ENCODE measurements around the gene PRPS1. TPM values are rescaled to one million over a fixed set of nuclear protein-coding genes. Genes with fewer than 3 reads are reported as not detected.
"Not testable (repeated sequence)": the region's sequence is repeated elsewhere in the genome, so short reads cannot be mapped to it uniquely, and the experiment has no call there.

PRPS1 gene
- total RNA-seq, 3 donors from 2014 or later (not counting 1 experiment from before 2014, with no cell fraction given), result 43.7 to 51.5 (median 49.3) TPM

DNA sequence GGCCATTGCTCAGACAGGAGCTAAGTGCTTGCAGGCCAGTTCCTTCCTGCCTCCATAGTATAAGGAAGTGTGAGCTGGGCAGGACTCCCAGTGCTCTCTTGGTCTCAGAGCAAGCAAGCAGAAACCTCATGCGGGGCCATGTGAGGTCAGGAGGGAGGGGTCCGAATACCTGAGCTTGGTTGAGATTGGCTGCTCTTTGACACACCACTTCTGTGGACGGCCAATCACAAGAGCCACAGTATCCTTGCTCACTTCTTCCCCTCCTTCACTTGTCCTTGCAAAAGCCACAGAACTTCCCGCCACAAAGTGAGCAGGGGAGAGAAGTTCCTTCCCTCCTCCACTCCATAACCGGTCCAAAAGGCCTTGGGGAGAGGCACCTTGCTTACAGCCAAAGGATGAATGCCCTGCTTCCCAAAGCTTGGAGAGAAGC, 56.7 kb downstream of the PRPS1 start:
- DNase-seq, result peak in 1 of 2 donors; percentile 19
- intact Hi-C loops (cut with micrococcal nuclease), result no loop called here
- 24% methylated on average over 4 of the region's 5 CpGs for WGBS (ENCODE audit: insufficient coverage)
- H3K27me3 ChIP-seq (ENCODE audit: control insufficient read depth, insufficient read depth, low read length), result no peaks in the 10 kb centered on the region
- H3K27ac Mint-ChIP-seq, result no peak overlapping the region
- H3K4me3 ChIP-seq (ENCODE audit: low read length), result no peak overlapping the region
- peak in 2 of 3 donors; percentile 45 to 49 for ATAC-seq
- H3K36me3 Mint-ChIP-seq, result no peaks in the 10 kb centered on the region
- no peak for TF ChIP-seq CTCF (IDR thresholded peaks at IDR 0.05)
- H3K9me3 ChIP-seq (ENCODE audit: control insufficient read depth, insufficient read depth, low read length), result no peaks in the 10 kb centered on the region
- no peak overlapping the region for H3K27ac ChIP-seq (ENCODE audit: low read length)
- peaks cover 8 to 27% of the 10 kb centered on the region in 2 donors for H3K27me3 Mint-ChIP-seq (ENCODE audit: low read depth in 2 of 2)
- H3K4me3 Mint-ChIP-seq, result no peak overlapping the region
- peaks cover 36 to 37% of the 10 kb centered on the region in 2 donors for H3K4me1 Mint-ChIP-seq
- H3K9me3 Mint-ChIP-seq, result no peaks in the 10 kb centered on the region
- H3K36me3 ChIP-seq (ENCODE audit: control insufficient read depth, insufficient read depth, low read length), result no peaks in the 10 kb centered on the region
- peaks cover 37% of the 10 kb centered on the region for H3K4me1 ChIP-seq (ENCODE audit: control insufficient read depth, insufficient read depth, low read length)

DNA sequence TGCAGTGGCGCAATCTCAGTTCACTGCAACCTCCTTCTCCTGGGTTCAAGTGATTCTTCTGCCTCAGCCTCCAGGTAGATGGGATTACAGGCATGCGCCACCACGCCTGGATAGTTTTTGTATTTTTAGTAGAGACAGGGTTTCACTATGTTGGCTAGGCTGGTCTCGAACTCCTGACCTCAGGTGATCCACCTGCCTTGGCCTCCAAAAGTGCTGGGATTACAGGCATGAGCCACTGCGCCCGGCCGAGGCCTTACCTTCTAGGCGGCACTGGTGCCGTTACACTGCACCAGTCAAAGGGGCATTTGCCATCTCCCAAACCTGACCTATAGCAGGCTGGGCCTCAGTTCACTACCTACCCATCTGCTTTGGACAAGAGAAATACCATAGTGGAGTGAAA, 57.3 kb downstream of the PRPS1 start:
- H3K9me3 ChIP-seq (ENCODE audit: control insufficient read depth, insufficient read depth, low read length); H3K36me3 Mint-ChIP-seq; H3K9me3 Mint-ChIP-seq; H3K27ac ChIP-seq (ENCODE audit: low read length); ATAC-seq; DNase-seq; H3K27ac Mint-ChIP-seq; H3K4me3 ChIP-seq (ENCODE audit: low read length); H3K36me3 ChIP-seq (ENCODE audit: control insufficient read depth, insufficient read depth, low read length); H3K4me3 Mint-ChIP-seq; H3K27me3 ChIP-seq (ENCODE audit: control insufficient read depth, insufficient read depth, low read length); intact Hi-C loops (cut with micrococcal nuclease): not testable (repeated sequence)
- peaks cover 32 to 35% of the 10 kb centered on the region in 2 donors for H3K4me1 Mint-ChIP-seq
- WGBS (ENCODE audit: insufficient coverage), result 98% methylated on average over 7 of the region's 9 CpGs
- peaks cover 4 to 21% of the 10 kb centered on the region in 2 donors for H3K27me3 Mint-ChIP-seq (ENCODE audit: low read depth in 2 of 2)
- peaks cover 37% of the 10 kb centered on the region for H3K4me1 ChIP-seq (ENCODE audit: control insufficient read depth, insufficient read depth, low read length)

GRCh38 chrX:107686026-107686425, 57.7 kb downstream of the PRPS1 start:
- no peak overlapping the region for H3K4me3 Mint-ChIP-seq
- 93% methylated on average over 3 of the region's 3 CpGs for WGBS (ENCODE audit: insufficient coverage)
- H3K36me3 ChIP-seq (ENCODE audit: control insufficient read depth, insufficient read depth, low read length), result no peaks in the 10 kb centered on the region
- no peaks in the 10 kb centered on the region for H3K27me3 ChIP-seq (ENCODE audit: control insufficient read depth, insufficient read depth, low read length)
- no peak for DNase-seq
- ATAC-seq, result no peak
- H3K9me3 Mint-ChIP-seq, result no peaks in the 10 kb centered on the region
- H3K27ac ChIP-seq (ENCODE audit: low read length), result no peak overlapping the region
- no peak for TF ChIP-seq CTCF (IDR thresholded peaks at IDR 0.05)
- intact Hi-C loops (cut with micrococcal nuclease), result no loop called here
- peaks cover 37% of the 10 kb centered on the region for H3K4me1 ChIP-seq (ENCODE audit: control insufficient read depth, insufficient read depth, low read length)
- H3K4me3 ChIP-seq (ENCODE audit: low read length), result no peak overlapping the region
- H3K27me3 Mint-ChIP-seq (ENCODE audit: low read depth in 2 of 2), result peaks cover 0 to 17% of the 10 kb centered on the region in 2 donors
- H3K9me3 ChIP-seq (ENCODE audit: control insufficient read depth, insufficient read depth, low read length), result no peaks in the 10 kb centered on the region
- H3K36me3 Mint-ChIP-seq, result no peaks in the 10 kb centered on the region
- H3K4me1 Mint-ChIP-seq, result peaks cover 27 to 35% of the 10 kb centered on the region in 2 donors
- H3K27ac Mint-ChIP-seq, result no peak overlapping the region

DNA sequence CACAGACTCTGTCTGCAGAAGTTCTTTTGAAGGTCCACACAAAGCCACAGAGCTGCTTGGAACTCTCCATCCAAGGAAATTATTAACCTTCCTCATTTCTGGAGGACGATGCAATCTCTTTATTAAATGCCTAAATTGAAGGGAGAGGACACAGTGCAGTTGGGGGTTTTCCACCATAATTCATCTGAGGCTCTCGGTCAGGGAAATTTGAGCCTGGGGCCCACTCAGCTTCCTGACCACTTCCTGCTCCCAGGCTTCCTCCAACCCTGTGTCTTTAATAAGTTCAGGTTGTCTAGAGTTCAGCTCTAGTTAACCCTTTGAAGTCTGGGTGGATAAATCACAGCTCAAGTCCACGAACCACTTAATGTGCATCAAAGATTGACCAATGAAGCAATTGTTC, 58.5 kb downstream of the PRPS1 start:
- H3K4me1 Mint-ChIP-seq, result peaks cover 25 to 35% of the 10 kb centered on the region in 2 donors

More for the DNA sequence above, 58.5 kb downstream of the PRPS1 start:
- Mint-ChIP-seq H3K4me3 (no peak overlapping the region), H3K27me3 (ENCODE audit: low read depth in 2 of 2) (peaks cover 0 to 15% of the 10 kb centered on the region in 2 donors), H3K36me3 (no peaks in the 10 kb centered on the region), H3K9me3 (no peaks in the 10 kb centered on the region), H3K27ac (no peak overlapping the region)
- no peak overlapping the region for H3K27ac ChIP-seq (ENCODE audit: low read length)
- WGBS (ENCODE audit: insufficient coverage), result 82% methylated on average over 1 of the region's 3 CpGs
- H3K9me3 ChIP-seq (ENCODE audit: control insufficient read depth, insufficient read depth, low read length), result no peaks in the 10 kb centered on the region
- no peak for TF ChIP-seq CTCF (IDR thresholded peaks at IDR 0.05)
- intact Hi-C loops (cut with micrococcal nuclease), result no loop called here
- no peak for ATAC-seq
- H3K4me3 ChIP-seq (ENCODE audit: low read length), result no peak overlapping the region
- no peaks in the 10 kb centered on the region for H3K36me3 ChIP-seq (ENCODE audit: control insufficient read depth, insufficient read depth, low read length)
- H3K4me1 ChIP-seq (ENCODE audit: control insufficient read depth, insufficient read depth, low read length), result peaks cover 37% of the 10 kb centered on the region
- DNase-seq, result no peak
- no peaks in the 10 kb centered on the region for H3K27me3 ChIP-seq (ENCODE audit: control insufficient read depth, insufficient read depth, low read length)
